HG03135 (cell line): ENCODE data around the gene MID2.
"Not testable (repeated sequence)": the region's sequence is repeated elsewhere in the genome, so short reads cannot be mapped to it uniquely, and the experiment has no call there.

ENCODE experiments used
- ATAC-seq: cut with Tn5 transposase; IDR thresholded peaks from one replicate; pipeline ENCODE4 v1.9.1; 2021; ENCODE audit warnings: mild to moderate bottlenecking, moderate library complexity; ENCODE audit not compliant: unreplicated experiment

Gene MID2

DNA sequence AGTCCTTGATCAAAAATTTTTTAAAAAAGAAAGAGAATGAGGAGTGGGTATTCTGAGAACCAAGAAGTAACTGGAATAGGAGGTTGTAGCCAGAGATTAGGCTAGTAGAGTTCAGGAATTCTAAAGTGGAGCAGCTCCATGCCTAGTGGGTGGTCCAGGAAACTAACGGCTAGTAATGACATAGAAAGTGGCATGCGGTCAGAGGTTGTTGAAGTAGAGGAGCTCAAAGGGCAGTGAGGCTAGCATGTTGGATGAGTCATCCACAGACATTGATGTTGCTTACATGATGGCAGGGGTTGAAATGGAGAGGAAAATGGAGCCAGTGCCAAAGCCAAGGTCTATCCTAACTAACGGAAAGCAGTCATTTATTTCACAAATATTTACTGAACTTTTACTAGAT, 114.4 kb downstream of the MID2 start:
- no peak for ATAC-seq

DNA sequence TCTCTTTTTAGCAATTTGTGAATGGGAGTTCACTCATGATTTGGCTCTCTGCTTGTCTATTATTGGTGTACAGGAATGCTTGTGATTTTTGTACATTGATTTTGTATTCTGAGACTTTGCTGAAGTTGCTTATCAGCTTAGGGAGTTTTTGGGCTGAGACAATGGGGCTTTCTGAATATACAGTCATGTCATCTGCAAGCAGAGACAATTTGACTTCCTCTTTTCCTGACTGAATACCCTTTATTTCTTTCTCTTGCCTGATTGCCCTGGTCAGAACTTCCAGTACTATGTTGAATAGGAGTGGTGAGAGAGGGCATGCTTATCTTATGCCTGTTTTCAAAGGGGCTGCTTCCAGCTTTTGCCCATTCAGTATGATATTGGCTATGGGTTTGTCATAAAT, 129.7 kb downstream of the MID2 start:
- not testable (repeated sequence) for ATAC-seq

DNA sequence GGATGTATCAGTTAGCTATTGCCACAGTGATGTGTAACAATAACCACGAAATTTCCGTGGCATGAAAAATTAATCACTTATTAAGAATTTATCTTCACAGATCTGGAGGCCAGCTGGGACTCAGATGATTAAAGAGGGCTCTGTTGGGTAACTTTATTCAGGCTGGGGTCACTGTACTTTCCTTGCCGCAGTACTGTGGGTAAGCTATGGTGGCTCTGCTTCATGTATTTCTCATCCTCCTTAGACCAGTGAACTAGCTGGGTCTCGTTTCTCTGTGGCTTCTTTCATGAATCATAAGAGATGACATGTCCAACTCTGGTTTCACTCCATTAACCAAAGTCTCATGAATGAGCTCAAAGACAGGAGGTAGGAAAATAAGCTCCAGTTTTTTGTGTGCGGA, 143.0 kb downstream of the MID2 start:
- ATAC-seq = peak; percentile 93

DNA sequence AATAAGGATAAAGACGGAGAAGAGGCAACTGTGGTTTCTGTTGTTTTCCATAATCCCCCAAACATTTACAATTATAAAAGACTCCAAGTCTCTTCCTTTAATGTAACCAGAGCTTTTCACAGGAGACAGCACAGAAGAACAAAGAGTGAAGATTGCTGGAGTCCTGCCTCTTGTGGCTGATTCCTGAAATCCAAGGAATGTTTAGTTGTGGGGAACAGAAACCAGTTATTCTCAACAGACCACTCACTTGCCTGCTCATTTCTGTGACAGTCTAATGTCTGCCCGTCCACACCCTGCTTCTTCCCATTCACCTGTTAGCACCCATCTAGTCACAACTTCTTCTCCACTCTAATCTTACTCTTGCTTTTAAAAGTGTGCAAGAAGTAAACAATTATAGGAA, 144.4 kb downstream of the MID2 start:
- ATAC-seq = no peak

DNA sequence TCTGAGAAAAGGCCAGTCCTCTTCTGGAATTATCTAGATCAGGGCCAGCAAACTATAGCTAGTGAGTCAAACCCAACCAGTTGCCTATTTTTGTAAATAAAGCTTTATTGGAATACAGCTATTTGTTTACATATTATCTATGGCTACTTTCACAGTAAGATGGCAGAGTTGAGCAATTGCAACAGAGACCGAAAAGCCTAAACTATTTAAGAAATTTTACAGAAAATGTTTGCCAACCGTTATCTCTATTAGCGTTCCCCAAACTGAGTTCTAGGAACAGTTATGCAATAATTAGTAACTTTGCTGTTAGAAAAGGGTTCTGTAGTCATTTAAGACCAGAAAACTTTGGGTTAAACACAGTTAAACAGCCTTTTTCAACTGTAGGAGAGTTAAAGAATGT, 146.0 kb downstream of the MID2 start:
- no peak for ATAC-seq
